DMS53 treated with DMSO at 0.1 percent for 48 hours (cell line): ENCODE data around the gene MESP1.

Source experiments
- DNase-seq: peaks from one replicate; lab custom pipeline; 2025; ENCODE audit not compliant: unreplicated experiment; lab: John Stamatoyannopoulos, UW

The MESP1 gene

GRCh38 chr15:89760303-89761008 lies 9.4 kb upstream of the MESP1 start:
- DNase-seq = peak; percentile 2

GRCh38 chr15:89759835-89760234 lies 8.8 kb upstream of the MESP1 start:
- DNase-seq = no peak

GRCh38 chr15:89758981-89759380 lies 7.9 kb upstream of the MESP1 start:
- DNase-seq = no peak

GRCh38 chr15:89758283-89758682 lies 7.2 kb upstream of the MESP1 start:
- DNase-seq = no peak

GRCh38 chr15:89756897-89757296 lies 5.8 kb upstream of the MESP1 start:
- DNase-seq = no peak

GRCh38 chr15:89755701-89756100 lies 4.7 kb upstream of the MESP1 start:
- DNase-seq = no peak

- DNase-seq = no peak
Observed at GRCh38 chr15:89754361-89755154, 3.5 kb upstream of the MESP1 start.

GRCh38 chr15:89753855-89754254 lies 2.8 kb upstream of the MESP1 start:
- DNase-seq = no peak

- DNase-seq = no peak
Observed at GRCh38 chr15:89751748-89752147, 699 bp upstream of the MESP1 start.

GRCh38 chr15:89749951-89750559 lies 994 bp downstream of the MESP1 start:
- peak; percentile 10 for DNase-seq

GRCh38 chr15:89749526-89749925 lies 1.5 kb downstream of the MESP1 start:
- DNase-seq = no peak

GRCh38 chr15:89749054-89749453 lies 2.0 kb downstream of the MESP1 start:
- DNase-seq = no peak

- DNase-seq = no peak
Observed at GRCh38 chr15:89747708-89748682, 3.1 kb downstream of the MESP1 start.

GRCh38 chr15:89746386-89746780 lies 4.7 kb downstream of the MESP1 start:
- no peak for DNase-seq

GRCh38 chr15:89745768-89746167 lies 5.3 kb downstream of the MESP1 start:
- no peak for DNase-seq

GRCh38 chr15:89745131-89745530 lies 5.9 kb downstream of the MESP1 start:
- no peak for DNase-seq

- DNase-seq = no peak
Observed at GRCh38 chr15:89743594-89743993, 7.5 kb downstream of the MESP1 start.

GRCh38 chr15:89743011-89743410 lies 8.0 kb downstream of the MESP1 start:
- no peak for DNase-seq

GRCh38 chr15:89740137-89740536 lies 10.9 kb downstream of the MESP1 start:
- DNase-seq = peak; percentile 74

- no peak for DNase-seq
Observed at GRCh38 chr15:89735773-89736172, 15.3 kb downstream of the MESP1 start.
